GM06990 (cell line): ENCODE data around the gene TUB.

ENCODE experiments used
- DNase-seq: peaks from one replicate; pipeline ENCODE4 v3.0.0-alpha.2; 2011; ENCODE audit not compliant: insufficient read length; ENCODE audit errors: extremely low read depth
- H3K27me3 ChIP-seq: replicated peaks from 2 replicates; pipeline ENCODE4 v1.6.0; 2011; ENCODE audit warnings: low read length; ENCODE audit not compliant: control insufficient read depth, insufficient read depth
- H3K36me3 ChIP-seq: 2 replicates; pipeline ENCODE4 v1.5.1; 2011; ENCODE audit warnings: low read length; ENCODE audit not compliant: control insufficient read depth, insufficient read depth
- H3K4me3 ChIP-seq: replicated peaks from 2 replicates; pipeline ENCODE4 v1.5.1; 2011; ENCODE audit warnings: low read depth, mild to moderate bottlenecking, control low read depth, low read length
- TF ChIP-seq, protein P1 (sequence below): IDR thresholded peaks from 2 replicates; pipeline ENCODE4 v1.5.1; 2011; ENCODE audit warnings: low read length, control low read depth, mild to moderate bottlenecking, inconsistent platforms; ENCODE audit not compliant: insufficient read depth, poor library complexity, severe bottlenecking

Gene TUB

DNA sequence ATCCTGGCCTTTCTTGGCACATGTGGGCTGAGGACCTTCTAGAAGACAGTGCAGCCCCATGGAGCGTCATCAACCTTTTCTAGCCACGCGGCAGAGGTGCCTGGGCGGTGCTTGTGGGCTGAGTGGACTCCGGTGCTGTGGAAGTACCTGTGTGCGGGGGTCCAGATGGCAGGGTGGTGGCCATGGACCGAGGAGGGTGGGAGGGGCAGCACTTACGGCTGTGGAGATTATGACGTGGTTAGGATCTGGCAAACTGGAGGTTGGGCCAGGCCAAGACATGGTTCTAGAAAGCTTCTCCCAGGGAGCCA, 2.0 kb downstream of the TUB start:
- TF ChIP-seq, protein P1, sequence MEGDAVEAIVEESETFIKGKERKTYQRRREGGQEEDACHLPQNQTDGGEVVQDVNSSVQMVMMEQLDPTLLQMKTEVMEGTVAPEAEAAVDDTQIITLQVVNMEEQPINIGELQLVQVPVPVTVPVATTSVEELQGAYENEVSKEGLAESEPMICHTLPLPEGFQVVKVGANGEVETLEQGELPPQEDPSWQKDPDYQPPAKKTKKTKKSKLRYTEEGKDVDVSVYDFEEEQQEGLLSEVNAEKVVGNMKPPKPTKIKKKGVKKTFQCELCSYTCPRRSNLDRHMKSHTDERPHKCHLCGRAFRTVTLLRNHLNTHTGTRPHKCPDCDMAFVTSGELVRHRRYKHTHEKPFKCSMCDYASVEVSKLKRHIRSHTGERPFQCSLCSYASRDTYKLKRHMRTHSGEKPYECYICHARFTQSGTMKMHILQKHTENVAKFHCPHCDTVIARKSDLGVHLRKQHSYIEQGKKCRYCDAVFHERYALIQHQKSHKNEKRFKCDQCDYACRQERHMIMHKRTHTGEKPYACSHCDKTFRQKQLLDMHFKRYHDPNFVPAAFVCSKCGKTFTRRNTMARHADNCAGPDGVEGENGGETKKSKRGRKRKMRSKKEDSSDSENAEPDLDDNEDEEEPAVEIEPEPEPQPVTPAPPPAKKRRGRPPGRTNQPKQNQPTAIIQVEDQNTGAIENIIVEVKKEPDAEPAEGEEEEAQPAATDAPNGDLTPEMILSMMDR, result no peak
- DNase-seq, result no peak
- H3K36me3 ChIP-seq, result no peaks in the 10 kb centered on the region
- peaks cover 2% of the 10 kb centered on the region; the same call in 1 of the 2 replicates for H3K27me3 ChIP-seq
- H3K4me3 ChIP-seq, result no peak overlapping the region

DNA sequence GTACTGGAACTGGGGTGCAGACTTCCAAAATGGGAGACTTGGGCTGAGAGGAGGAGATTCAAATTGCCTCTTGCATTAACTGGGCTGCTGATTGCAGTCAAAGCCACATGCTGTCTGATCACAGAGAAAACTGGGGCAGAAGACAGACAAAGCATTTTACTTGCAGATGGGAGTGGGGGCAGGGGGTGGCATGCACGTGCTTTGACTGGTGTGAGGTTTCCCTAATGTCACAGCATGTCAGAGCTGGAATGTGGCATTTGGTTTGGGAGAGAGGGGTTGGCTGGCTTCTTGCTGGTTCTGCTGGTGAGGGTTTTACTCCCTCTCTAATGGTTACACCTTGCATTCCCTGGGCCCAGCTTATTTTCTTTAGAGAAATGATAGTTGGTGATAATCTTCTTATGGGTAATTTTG, 2.9 kb downstream of the TUB start:
- peaks cover 2% of the 10 kb centered on the region; the same call in 1 of the 2 replicates for H3K27me3 ChIP-seq
- no peaks in the 10 kb centered on the region for H3K36me3 ChIP-seq
- DNase-seq, result no peak
- TF ChIP-seq, protein P1, result no peak
- no peak overlapping the region for H3K4me3 ChIP-seq

DNA sequence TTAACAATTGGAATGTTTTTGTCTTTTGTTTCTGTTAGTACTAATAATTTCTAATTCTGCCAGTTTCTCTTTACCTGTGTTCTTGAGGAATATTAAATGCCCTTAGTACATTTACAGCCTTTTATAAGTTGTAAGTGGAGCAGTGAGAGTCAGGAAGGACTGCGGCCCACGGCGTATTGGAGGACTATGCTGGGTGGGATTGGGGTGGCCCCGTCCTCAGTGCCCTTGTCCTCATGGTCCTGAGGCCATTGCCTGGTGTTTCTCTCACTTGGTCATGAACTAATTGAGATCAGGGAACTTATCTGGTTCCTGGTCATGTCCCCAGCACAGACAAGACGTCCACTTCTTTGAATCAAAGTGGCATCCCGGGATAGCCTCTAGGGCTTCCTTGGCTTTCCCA, 3.3 kb downstream of the TUB start:
- DNase-seq, result no peak
- TF ChIP-seq, protein P1, result no peak
- Histone ChIP-seq H3K36me3 (no peaks in the 10 kb centered on the region), H3K4me3 (no peak overlapping the region), H3K27me3 (peaks cover 2% of the 10 kb centered on the region; the same call in 1 of the 2 replicates)

DNA sequence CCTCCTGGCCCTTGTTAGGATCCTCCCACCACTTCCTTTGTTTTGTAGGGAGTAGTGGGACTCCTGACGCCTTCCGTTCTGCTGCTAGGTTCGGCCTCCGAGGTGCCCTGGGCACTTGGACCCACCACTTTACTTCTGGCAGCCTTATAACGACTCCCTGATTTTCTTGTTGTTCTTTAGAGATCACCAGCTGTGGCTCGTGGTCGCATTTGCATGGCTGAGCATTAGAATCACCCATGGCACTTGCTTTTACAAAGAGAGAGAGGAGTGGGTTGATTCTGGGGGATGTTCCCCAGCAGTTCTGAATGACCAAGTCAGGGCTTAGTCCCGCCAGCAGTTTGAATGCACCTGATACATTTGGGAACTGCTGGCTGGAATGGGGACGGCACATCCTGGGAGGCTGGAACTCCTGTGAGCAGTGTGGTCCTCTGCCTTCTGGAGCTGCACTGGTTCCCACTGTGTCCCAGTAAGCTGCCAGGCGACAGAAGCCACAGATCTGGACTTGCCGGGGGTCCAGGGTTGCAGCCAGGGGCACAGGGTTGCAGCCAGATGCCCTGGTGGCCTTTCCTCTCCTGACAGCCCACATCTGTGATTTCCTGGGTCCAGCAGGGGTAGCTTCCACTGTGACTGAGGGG, 4.1 kb downstream of the TUB start:
- H3K4me3 ChIP-seq, result no peak overlapping the region
- TF ChIP-seq, protein P1, result no peak
- DNase-seq, result no peak
- H3K36me3 ChIP-seq, result no peaks in the 10 kb centered on the region
- H3K27me3 ChIP-seq, result peaks cover 2% of the 10 kb centered on the region; the same call in 1 of the 2 replicates

DNA sequence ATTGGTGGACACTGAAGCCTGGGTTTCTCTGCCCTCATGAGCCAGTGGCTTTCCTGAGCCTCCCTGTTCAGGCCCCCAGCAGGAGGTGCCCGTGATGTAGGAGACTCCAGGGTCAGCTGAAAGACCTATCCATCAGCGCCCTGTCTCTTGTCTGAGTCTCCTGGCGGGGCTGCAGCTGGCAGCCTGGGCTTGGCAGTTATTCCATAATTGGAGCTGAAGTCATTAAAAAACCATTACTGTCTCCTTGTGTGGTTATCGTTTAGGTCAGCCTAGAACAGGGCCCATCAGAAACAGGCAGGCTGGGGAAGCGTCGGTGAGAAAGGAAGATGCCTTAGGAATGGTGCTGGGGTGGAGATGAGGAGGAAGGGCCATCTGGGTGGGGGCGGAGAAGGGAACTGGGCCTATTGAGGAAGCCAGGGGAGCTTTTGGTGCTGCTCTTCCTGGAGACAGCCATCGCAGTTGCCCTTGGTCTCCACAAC, 5.0 kb downstream of the TUB start:
- no peak for DNase-seq

More for the DNA sequence above, 5.0 kb downstream of the TUB start:
- Histone ChIP-seq H3K4me3 (no peak overlapping the region), H3K27me3 (peaks cover 2% of the 10 kb centered on the region; the same call in 1 of the 2 replicates), H3K36me3 (no peaks in the 10 kb centered on the region)
- TF ChIP-seq, protein P1, result no peak
